H1 (cell line): ENCODE measurements around the gene FBXO17. TPM values are rescaled to one million over a fixed set of nuclear protein-coding genes. Genes with fewer than 3 reads are reported as not detected.

Experiments
- CTCF ChIA-PET: fragments of 300-600 bp; sonication (Branson Sonifier 250); formaldehyde crosslinking; loops from one replicate; lab custom pipeline; 2021; ENCODE audit not compliant: partially characterized antibody; lab: Charles Lee
- POLR2A ChIA-PET: fragments of 300-600 bp; sonication (Branson Sonifier 250); formaldehyde crosslinking; loops from one replicate; lab custom pipeline; 2021; ENCODE audit warnings: inconsistent platforms; ENCODE audit not compliant: partially characterized antibody; lab: Charles Lee
- DNase-seq, 2 experiments: peaks; one replicate each; pipeline versions ENCODE4 v3.0.0 to v3.0.0-alpha.2; 2010 to 2022; ENCODE audit warnings: low spot score in 2 of 2, low read depth in 1 of 2, mixed read lengths in 1 of 2
- FAIRE-seq: peaks from 2 replicates; lab custom pipeline; 2011; peaks lifted over from hg19 to GRCh38; lab: Jason Lieb, UNC
- H2AFZ ChIP-seq: 2 replicates; pipeline ENCODE4 v1.8.1; 2012; ENCODE audit warnings: low read length, inconsistent platforms
- H2AK5ac ChIP-seq: 2 replicates; pipeline ENCODE4 v1.6.1; 2013; ENCODE audit warnings: low read depth, low read length
- H2BK120ac ChIP-seq: replicated peaks from 2 replicates; pipeline ENCODE3; 2013; ENCODE audit warnings: low read depth, low read length, inconsistent platforms
- H2BK12ac ChIP-seq: 2 replicates; pipeline ENCODE4 v1.6.1; 2013; ENCODE audit warnings: low read depth, low read length
- H2BK15ac ChIP-seq: 2 replicates; pipeline ENCODE4 v1.6.1; 2013; ENCODE audit warnings: low read length
- H2BK20ac ChIP-seq: 2 replicates; pipeline ENCODE4 v1.6.1; 2013; ENCODE audit warnings: low read length
- H2BK5ac ChIP-seq: 2 replicates; pipeline ENCODE4 v1.6.1; 2013; ENCODE audit warnings: low read depth, low read length
- H3K14ac ChIP-seq: 2 replicates; pipeline ENCODE4 v1.6.1; 2013; ENCODE audit warnings: inconsistent platforms; ENCODE audit not compliant: insufficient read length
- H3K18ac ChIP-seq: 2 replicates; pipeline ENCODE4 v1.6.1; 2013; ENCODE audit warnings: low read length; ENCODE audit errors: extremely low read depth
- H3K23ac ChIP-seq: 2 replicates; pipeline ENCODE4 v1.6.1; 2013; ENCODE audit warnings: inconsistent platforms; ENCODE audit not compliant: insufficient read length
- H3K23me2 ChIP-seq: 2 replicates; pipeline ENCODE4 v1.6.1; 2013; ENCODE audit warnings: low read depth, low read length
- H3K27ac ChIP-seq: 2 replicates; pipeline ENCODE4 v1.6.1; 2011; ENCODE audit warnings: low read depth, low read length, inconsistent platforms
- H3K27me3 ChIP-seq, 4 experiments: replicated peaks in 1 of 4; 1 replicate in 1 of 4; 2 replicates in 3 of 4; pipeline versions ENCODE4 v1.6.1 to v1.8.1; 2011 to 2013; ENCODE audit warnings: low read length in 3 of 4, mild to moderate bottlenecking in 3 of 4, inconsistent platforms in 2 of 4, mixed read lengths in 2 of 4, moderate library complexity in 1 of 4; ENCODE audit not compliant: control insufficient read depth in 3 of 4, insufficient read depth in 3 of 4; ENCODE audit errors: extremely low read depth in 1 of 4
- H3K36me3 ChIP-seq, 4 experiments: 2 replicates each; pipeline versions ENCODE4 v1.6.1 to v1.8.1; 2011 to 2013; ENCODE audit warnings: mild to moderate bottlenecking in 4 of 4, low read length in 3 of 4, moderate library complexity in 2 of 4, control low read depth in 1 of 4, inconsistent platforms in 1 of 4; ENCODE audit not compliant: insufficient read depth in 4 of 4, control insufficient read depth in 2 of 4
- H3K4ac ChIP-seq: replicated peaks from 2 replicates; pipeline ENCODE3; 2013; ENCODE audit warnings: low read length, low read depth, mixed read lengths, inconsistent platforms; ENCODE audit not compliant: insufficient read length
- H3K4me1 ChIP-seq, 4 experiments: replicated peaks in 1 of 4; 1 replicate in 1 of 4; 2 replicates in 3 of 4; pipeline versions ENCODE4 v1.6.1 to v1.8.1; 2011 to 2013; ENCODE audit warnings: low read length in 3 of 4, inconsistent platforms in 2 of 4, mixed read lengths in 1 of 4; ENCODE audit not compliant: insufficient read depth in 4 of 4, control insufficient read depth in 3 of 4
- H3K4me2 ChIP-seq, 2 experiments: 2 replicates each; pipeline versions ENCODE4 v1.6.1 to v1.8.1; 2011 to 2013; ENCODE audit warnings: low read depth in 2 of 2, low read length in 2 of 2, control low read depth in 1 of 2, inconsistent platforms in 1 of 2, mild to moderate bottlenecking in 1 of 2; ENCODE audit not compliant: insufficient read depth in 1 of 2
- H3K4me3 ChIP-seq, 4 experiments: fragments of 200-600, 300-600 bp in 1 of 4; sonication (generic), shearing (Covaris generic), sonication (Bioruptor Twin) in 1 of 4; 2 replicates each; pipeline versions ENCODE4 v1.5.1 to v1.8.1; 2011 to 2016; ENCODE audit warnings: low read length in 4 of 4, low read depth in 3 of 4, control low read depth in 2 of 4, inconsistent platforms in 2 of 4, mild to moderate bottlenecking in 2 of 4, mixed read lengths in 1 of 4, moderate library complexity in 1 of 4; ENCODE audit not compliant: insufficient read depth in 2 of 4; ENCODE audit errors: extremely low read depth in 1 of 4
- H3K56ac ChIP-seq: replicated peaks from 2 replicates; pipeline ENCODE3; 2013; ENCODE audit warnings: low read depth, mild to moderate bottlenecking, mixed read lengths, low read length, inconsistent platforms; ENCODE audit not compliant: insufficient read length
- H3K79me1 ChIP-seq: 2 replicates; pipeline ENCODE4 v1.6.1; 2013; ENCODE audit warnings: low read depth, low read length, control low read depth
- H3K79me2 ChIP-seq, 2 experiments: 2 replicates each; pipeline versions ENCODE4 v1.6.1 to v1.8.1; 2012 to 2013; ENCODE audit warnings: low read length in 2 of 2, mild to moderate bottlenecking in 2 of 2, inconsistent platforms in 1 of 2; ENCODE audit not compliant: insufficient read depth in 2 of 2, control insufficient read depth in 1 of 2
- H3K9ac ChIP-seq, 4 experiments: replicated peaks in 1 of 4; 1 replicate in 1 of 4; 2 replicates in 3 of 4; pipeline versions ENCODE4 v1.6.1 to v1.8.1; 2011 to 2013; ENCODE audit warnings: low read depth in 3 of 4, low read length in 3 of 4, control low read depth in 2 of 4, mild to moderate bottlenecking in 2 of 4, moderate library complexity in 2 of 4, inconsistent platforms in 1 of 4; ENCODE audit errors: extremely low read depth in 1 of 4
- H3K9me3 ChIP-seq, 2 experiments: 2 replicates each; pipeline versions ENCODE4 v1.6.1 to v1.8.1; 2012 to 2013; ENCODE audit warnings: mild to moderate bottlenecking in 2 of 2, moderate library complexity in 2 of 2, control low read depth in 1 of 2, inconsistent platforms in 1 of 2, low read depth in 1 of 2, low read length in 1 of 2, mixed read lengths in 1 of 2; ENCODE audit not compliant: insufficient read depth in 2 of 2
- H4K20me1 ChIP-seq, 2 experiments: replicated peaks in 1 of 2; 2 replicates each; pipeline versions ENCODE3 to v1.8.1; 2011 to 2013; ENCODE audit warnings: inconsistent platforms in 2 of 2, low read length in 2 of 2, mild to moderate bottlenecking in 1 of 2; ENCODE audit not compliant: insufficient read depth in 2 of 2, control insufficient read depth in 1 of 2
- H4K5ac ChIP-seq: 2 replicates; pipeline ENCODE4 v1.6.1; 2013; ENCODE audit warnings: low read length, low read depth, mixed read lengths, inconsistent platforms; ENCODE audit not compliant: insufficient read length
- H4K8ac ChIP-seq: 2 replicates; pipeline ENCODE4 v1.8.0; 2013; ENCODE audit warnings: mild to moderate bottlenecking, moderate library complexity, low read length, inconsistent platforms; ENCODE audit not compliant: insufficient read depth; ENCODE audit errors: extremely low read depth
- H4K91ac ChIP-seq: replicated peaks from 2 replicates; pipeline ENCODE3; 2013; ENCODE audit warnings: low read length, mixed read lengths, inconsistent platforms; ENCODE audit not compliant: insufficient read length
- KDM5A ChIP-seq: fragments of 200-600 bp; IDR thresholded peaks from 2 replicates; pipeline ENCODE4 v1.7.1; 2012; ENCODE audit warnings: mild to moderate bottlenecking, low read length, inconsistent platforms, mixed read lengths
- POLR2A ChIP-seq, 2 experiments: IDR thresholded peaks; 1 replicate in 1 of 2; 2 replicates in 1 of 2; pipeline ENCODE4 v1.6.1; 2011; ENCODE audit warnings: low read depth in 2 of 2, low read length in 2 of 2, mild to moderate bottlenecking in 2 of 2; ENCODE audit errors: control extremely low read depth in 1 of 2
- POLR2AphosphoS5 ChIP-seq: IDR thresholded peaks from 2 replicates; pipeline ENCODE4 v1.6.1; 2011; ENCODE audit warnings: low read depth, low read length
- WGBS, 2 experiments: shearing (Covaris generic) in 1 of 2; methylation state at CpG; one replicate each; pipeline versions ENCODE4 v1.1.6 to v1.1.7; 2013 to 2015; ENCODE audit warnings: low lambda C conversion rate in 2 of 2, mixed read lengths in 2 of 2, inconsistent platforms in 1 of 2, low coverage in 1 of 2, missing lambda C conversion rate in 1 of 2; ENCODE audit not compliant: insufficient replicate concordance in 2 of 2, insufficient coverage in 1 of 2, insufficient read length in 1 of 2; ENCODE audit errors: extremely low coverage in 1 of 2, missing lambda C conversion rate in 1 of 2; 5-methylcytosine and 5-hydroxymethylcytosine counted together
- polyA plus RNA-seq, 7 experiments: library from polyadenylated mRNA; depleted of rRNA in 3 of 7; stranded (reverse) in 5 of 7; unstranded in 2 of 7; fragments of >200 nt in 5 of 7; fragments of 200-250 nt in 2 of 7; gene quantifications; 1 replicate in 5 of 7; 2 replicates in 1 of 7; 4 replicates in 1 of 7; pipeline versions ENCODE4 v1.2.1 to v1.2.3, GENCODE V29; 2011 to 2013; ENCODE audit warnings: missing spikeins in 2 of 7, mixed read lengths in 2 of 7
- total RNA-seq: library from RNA; stranded (reverse); fragmentation: NEBNext Ultra II Directional; extraction: Animal tissue kit (Norgen Biotek cat#: 25700); gene quantifications from 2 replicates; pipeline ENCODE4 v1.2.1, GENCODE V29; 2021

Gene FBXO17
- total and polyA plus RNA-seq, 2 of the 8 experiments (the other 6 are each of a cell fraction or from before 2014, with no cell fraction given): 11.7 to 15.3 TPM

GRCh38 chr19:38945562-38946228, 29.8 kb downstream of the FBXO17 start:
- H2AFZ ChIP-seq: no peak overlapping the region
- no peak overlapping the region for H2AK5ac ChIP-seq
- H3K23me2 ChIP-seq: peaks cover 5% of the 10 kb centered on the region; the same call in 1 of the 2 replicates
- H3K27ac ChIP-seq: no peak overlapping the region
- no peak overlapping the region for H2BK5ac ChIP-seq
- no peaks in the 10 kb centered on the region for H3K79me1 ChIP-seq
- no peak overlapping the region for H2BK120ac ChIP-seq
- no peak overlapping the region for H4K8ac ChIP-seq
- no peaks in the 10 kb centered on the region for H3K9me3 ChIP-seq
- H4K5ac ChIP-seq: no peak overlapping the region
- H3K4me2 ChIP-seq: no peak overlapping the region
- no peak for DNase-seq
- H3K23ac ChIP-seq: no peak overlapping the region
- no peak overlapping the region for H3K56ac ChIP-seq
- ChIA-PET POLR2A (interaction anchor here (1.1 to 1.8 kb wide), 2 partner anchors 15 to 25 kb away, joined by 3 to 7 read pairs; partner anchors contain the start of genes MRPS12 and SARS2), CTCF (interaction anchor here (14.5 kb wide), 1 partner anchor 12 kb away, joined by 120 read pairs; the partner anchor contains the start of genes MRPS12 and SARS2)
- WGBS, 2 experiments: 88% methylated on average over 3 of the region's 3 CpGs; no CpG with 5 or more reads in 1 of the 2 experiments
- no peak overlapping the region for H3K14ac ChIP-seq
- H4K20me1 ChIP-seq: peaks cover 0 to 1% of the 10 kb centered on the region in 2 experiments
- no peak overlapping the region for H3K9ac ChIP-seq
- FAIRE-seq: no peak
- H2BK12ac ChIP-seq: no peak overlapping the region
- H3K4me1 ChIP-seq: peaks cover 0 to 5% (median 0%) of the 10 kb centered on the region in 4 experiments; a peak in 3 of 7 replicates
- no peak overlapping the region for H4K91ac ChIP-seq
- no peaks in the 10 kb centered on the region for H3K79me2 ChIP-seq
- peaks cover 0 to 3% (median under 1%) of the 10 kb centered on the region in 4 experiments; a peak in 1 of 7 replicates for H3K27me3 ChIP-seq
- H2BK15ac ChIP-seq: no peak overlapping the region
- no peak for TF ChIP-seq KDM5A
- TF ChIP-seq POLR2A (IDR thresholded peaks at IDR 0.05; ENCODE audit: control extremely low read depth in 1 of 2, low read depth in 2 of 2, low read length in 2 of 2): 0 out of 3 replicates have a peak, but pooled peaks of 1 of the 2 experiments have one; percentile 18
- TF ChIP-seq POLR2AphosphoS5: no peak
- TF ChIP-seq, all 59 proteins: peak for 1
- Histone ChIP-seq H3K4ac (no peak overlapping the region), H3K18ac (no peak overlapping the region), H3K4me3 (no peak overlapping the region), H3K36me3 (peaks cover 0 to 4% (median 0%) of the 10 kb centered on the region in 4 experiments; a peak in 2 of 8 replicates), H2BK20ac (no peak overlapping the region)
